HFFc6 (cell line): ENCODE data around the gene ARID5A. TPM values are rescaled to one million over a fixed set of nuclear protein-coding genes. Genes with fewer than 3 reads are reported as not detected.

Source experiments
- DNase-seq: peaks from one replicate; pipeline ENCODE4 v3.0.0-alpha.2; 2018
- H3K27ac Mint-ChIP-seq: 2 replicates; pipeline ENCODE4 v1.8.0; 2020; ENCODE audit warnings: mild to moderate bottlenecking, mixed read lengths
- H3K27me3 Mint-ChIP-seq: 2 replicates; pipeline ENCODE4 v1.8.0; 2021; ENCODE audit warnings: mild to moderate bottlenecking, moderate library complexity, mixed read lengths; ENCODE audit not compliant: insufficient read depth
- H3K36me3 Mint-ChIP-seq: 2 replicates; pipeline ENCODE4 v1.8.0; 2021; ENCODE audit warnings: low read depth, mixed read lengths
- H3K4me1 Mint-ChIP-seq: 2 replicates; pipeline ENCODE4 v1.8.0; 2020; ENCODE audit warnings: low read depth, mixed read lengths
- H3K4me3 Mint-ChIP-seq: 2 replicates; pipeline ENCODE4 v1.8.0; 2020; ENCODE audit warnings: mild to moderate bottlenecking, moderate library complexity, mixed read lengths
- H3K9me3 Mint-ChIP-seq: 2 replicates; pipeline ENCODE4 v1.8.0; 2020; ENCODE audit warnings: mild to moderate bottlenecking, mixed read lengths
- total RNA-seq, 6 experiments: library from RNA; stranded (reverse); fragmentation: NEBNext Ultra II Directional; extraction: Animal tissue kit (Norgen Biotek cat#: 25700); gene quantifications; 2 replicates in 1 of 6; 3 replicates in 5 of 6; pipeline ENCODE4 v1.2.3, GENCODE V29; 2021
- TF ChIP-seq, protein P1 (sequence below): fragments of 200-600 bp; sonication (generic); IDR thresholded peaks from 2 replicates; pipeline ENCODE4 v1.5.0; 2021; ENCODE audit warnings: antibody characterized with exemption, mild to moderate bottlenecking

The ARID5A gene
- total RNA-seq, 6 experiments from 2014 or later: 9.6 to 13.6 (median 10.0) TPM

- peaks cover 21% of the 10 kb centered on the region for H3K36me3 Mint-ChIP-seq
- H3K27ac Mint-ChIP-seq: no peak overlapping the region
- peaks cover 2% of the 10 kb centered on the region; the same call in 1 of the 2 replicates for H3K27me3 Mint-ChIP-seq
- H3K9me3 Mint-ChIP-seq: no peaks in the 10 kb centered on the region
- no peak for DNase-seq
- H3K4me3 Mint-ChIP-seq: no peak overlapping the region
- peaks cover 44% of the 10 kb centered on the region for H3K4me1 Mint-ChIP-seq
- TF ChIP-seq, protein P1, sequence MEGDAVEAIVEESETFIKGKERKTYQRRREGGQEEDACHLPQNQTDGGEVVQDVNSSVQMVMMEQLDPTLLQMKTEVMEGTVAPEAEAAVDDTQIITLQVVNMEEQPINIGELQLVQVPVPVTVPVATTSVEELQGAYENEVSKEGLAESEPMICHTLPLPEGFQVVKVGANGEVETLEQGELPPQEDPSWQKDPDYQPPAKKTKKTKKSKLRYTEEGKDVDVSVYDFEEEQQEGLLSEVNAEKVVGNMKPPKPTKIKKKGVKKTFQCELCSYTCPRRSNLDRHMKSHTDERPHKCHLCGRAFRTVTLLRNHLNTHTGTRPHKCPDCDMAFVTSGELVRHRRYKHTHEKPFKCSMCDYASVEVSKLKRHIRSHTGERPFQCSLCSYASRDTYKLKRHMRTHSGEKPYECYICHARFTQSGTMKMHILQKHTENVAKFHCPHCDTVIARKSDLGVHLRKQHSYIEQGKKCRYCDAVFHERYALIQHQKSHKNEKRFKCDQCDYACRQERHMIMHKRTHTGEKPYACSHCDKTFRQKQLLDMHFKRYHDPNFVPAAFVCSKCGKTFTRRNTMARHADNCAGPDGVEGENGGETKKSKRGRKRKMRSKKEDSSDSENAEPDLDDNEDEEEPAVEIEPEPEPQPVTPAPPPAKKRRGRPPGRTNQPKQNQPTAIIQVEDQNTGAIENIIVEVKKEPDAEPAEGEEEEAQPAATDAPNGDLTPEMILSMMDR: no peak
These were observed 5.9 kb downstream of the ARID5A start for GRCh38 chr2:96542357-96542977.

- H3K36me3 Mint-ChIP-seq: peaks cover 25% of the 10 kb centered on the region
- peaks cover 2% of the 10 kb centered on the region; the same call in 1 of the 2 replicates for H3K27me3 Mint-ChIP-seq
- no peak overlapping the region for H3K4me3 Mint-ChIP-seq
- H3K9me3 Mint-ChIP-seq: no peaks in the 10 kb centered on the region
- no peak overlapping the region for H3K27ac Mint-ChIP-seq
- DNase-seq: no peak
- peaks cover 18% of the 10 kb centered on the region for H3K4me1 Mint-ChIP-seq
- TF ChIP-seq, protein P1: no peak
These were observed 9.8 kb downstream of the ARID5A start for GRCh38 chr2:96546321-96546720.

DNA sequence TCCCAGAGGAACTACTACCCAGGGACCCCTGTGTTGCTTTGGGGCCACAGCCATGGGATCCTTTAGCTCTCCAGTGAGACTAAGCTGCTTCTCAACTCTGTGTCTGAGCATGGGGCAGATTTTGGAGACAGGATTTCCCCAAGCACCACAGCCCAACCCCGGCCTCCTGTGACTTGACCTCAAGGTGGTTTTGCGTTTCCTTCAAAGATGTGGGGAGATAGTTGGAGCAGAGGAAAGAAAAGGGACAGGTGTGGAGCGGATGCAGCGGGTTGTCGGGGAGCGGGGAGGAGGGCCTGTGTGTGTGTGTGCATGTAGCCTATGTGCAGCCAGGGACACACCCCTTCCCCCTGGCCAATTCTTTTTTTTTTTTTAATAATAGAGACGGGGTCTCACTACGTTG is 10.2 kb downstream of the ARID5A start:
- Mint-ChIP-seq H3K27me3 (peaks cover 2% of the 10 kb centered on the region; the same call in 1 of the 2 replicates), H3K9me3 (no peaks in the 10 kb centered on the region), H3K4me3 (no peak overlapping the region), H3K27ac (no peak overlapping the region), H3K4me1 (peaks cover 14% of the 10 kb centered on the region), H3K36me3 (peaks cover 25% of the 10 kb centered on the region)
- TF ChIP-seq, protein P1: no peak
- DNase-seq: no peak

GRCh38 chr2:96547203-96547641 is 10.7 kb downstream of the ARID5A start:
- H3K9me3 Mint-ChIP-seq: no peaks in the 10 kb centered on the region
- H3K27me3 Mint-ChIP-seq: peaks cover 2% of the 10 kb centered on the region; the same call in 1 of the 2 replicates
- no peak overlapping the region for H3K27ac Mint-ChIP-seq
- TF ChIP-seq, protein P1: no peak
- DNase-seq: no peak
- H3K4me3 Mint-ChIP-seq: no peak overlapping the region
- H3K4me1 Mint-ChIP-seq: peaks cover 9% of the 10 kb centered on the region; the same call in 1 of the 2 replicates
- H3K36me3 Mint-ChIP-seq: peaks cover 25% of the 10 kb centered on the region

DNA sequence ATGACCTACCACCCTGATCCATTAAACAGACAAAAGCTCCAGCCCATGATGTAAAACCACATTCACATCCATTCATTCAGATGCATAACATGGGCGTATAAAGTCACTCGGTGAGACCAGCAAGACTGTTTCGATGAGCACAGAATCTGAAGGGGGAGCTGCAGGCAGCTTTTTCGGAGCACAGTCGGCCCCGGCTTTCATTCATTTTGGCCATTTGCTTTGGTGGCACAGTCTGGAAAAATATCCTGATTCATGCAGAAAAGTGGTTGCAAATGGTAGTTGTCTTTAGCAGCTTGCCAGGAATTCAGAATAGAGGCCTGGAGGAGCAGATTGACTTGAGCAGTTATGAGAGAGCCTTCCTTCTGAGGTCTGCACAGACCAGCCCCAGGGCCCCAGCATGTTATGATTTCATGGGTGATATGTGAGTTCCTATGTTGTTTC is 11.2 kb downstream of the ARID5A start:
- peaks cover 25% of the 10 kb centered on the region for H3K36me3 Mint-ChIP-seq
- H3K27me3 Mint-ChIP-seq: peaks cover under 1% of the 10 kb centered on the region; the same call in 1 of the 2 replicates
- peak; percentile 30 for DNase-seq
- TF ChIP-seq, protein P1: no peak
- H3K4me3 Mint-ChIP-seq: no peak overlapping the region
- H3K9me3 Mint-ChIP-seq: no peaks in the 10 kb centered on the region
- H3K27ac Mint-ChIP-seq: no peak overlapping the region
- peaks cover 8% of the 10 kb centered on the region; the same call in 1 of the 2 replicates for H3K4me1 Mint-ChIP-seq
